ENCODE data around the gene PIGB.
"Not testable (repeated sequence)": the region's sequence is repeated elsewhere in the genome, so short reads cannot be mapped to it uniquely, and the experiment has no call there.

Gene PIGB

GRCh38 chr15:55394694-55395093 is 75.7 kb downstream of the PIGB start:
- no peak for TF ChIP-seq CTCF (IDR thresholded peaks at IDR 0.05; ENCODE audit: low read depth, low read length, missing control alignments)
- no peak for DNase-seq
- Histone ChIP-seq H3K27ac (no peak overlapping the region), H3K36me3 (replicated peaks) (no peaks in the 10 kb centered on the region), H3K4me3 (ENCODE audit: low read depth, low read length) (no peak overlapping the region), H3K27me3 (replicated peaks) (no peaks in the 10 kb centered on the region)
- in situ Hi-C loops (cut with HindIII; ENCODE audit: low pct_ligation_motif_present, low sequenced_read_pairs): no loop called here

- TF ChIP-seq CTCF (IDR thresholded peaks at IDR 0.05; ENCODE audit: low read depth, low read length, missing control alignments): no peak
- no peaks in the 10 kb centered on the region for H3K27me3 ChIP-seq (replicated peaks)
- no peak overlapping the region for H3K27ac ChIP-seq
- no peak overlapping the region for H3K4me3 ChIP-seq (ENCODE audit: low read depth, low read length)
- DNase-seq: no peak
- in situ Hi-C loops (cut with HindIII; ENCODE audit: low pct_ligation_motif_present, low sequenced_read_pairs): no loop called here
- no peaks in the 10 kb centered on the region for H3K36me3 ChIP-seq (replicated peaks)
Observed at GRCh38 chr15:55398243-55398642, 79.2 kb downstream of the PIGB start.

- DNase-seq; in situ Hi-C loops (cut with HindIII; ENCODE audit: low pct_ligation_motif_present, low sequenced_read_pairs); H3K27me3 ChIP-seq (replicated peaks); H3K27ac ChIP-seq; H3K4me3 ChIP-seq (ENCODE audit: low read depth, low read length); H3K36me3 ChIP-seq (replicated peaks): not testable (repeated sequence)
Observed at GRCh38 chr15:55400050-55400449, 81.0 kb downstream of the PIGB start.

- no peaks in the 10 kb centered on the region for H3K27me3 ChIP-seq (replicated peaks)
- in situ Hi-C loops (cut with HindIII; ENCODE audit: low pct_ligation_motif_present, low sequenced_read_pairs): no loop called here
- H3K36me3 ChIP-seq (replicated peaks): no peaks in the 10 kb centered on the region
- no peak overlapping the region for H3K27ac ChIP-seq
- no peak for TF ChIP-seq CTCF (IDR thresholded peaks at IDR 0.05; ENCODE audit: low read depth, low read length, missing control alignments)
- H3K4me3 ChIP-seq (ENCODE audit: low read depth, low read length): no peak overlapping the region
- DNase-seq: no peak
Observed at GRCh38 chr15:55401786-55402246, 82.8 kb downstream of the PIGB start.

GRCh38 chr15:55402707-55403106 is 83.7 kb downstream of the PIGB start:
- TF ChIP-seq CTCF (IDR thresholded peaks at IDR 0.05; ENCODE audit: low read depth, low read length, missing control alignments): no peak
- peak overlapping the region; percentile 1 for H3K27ac ChIP-seq

GRCh38 chr15:55403531-55403930 is 84.5 kb downstream of the PIGB start:
- in situ Hi-C loops (cut with HindIII; ENCODE audit: low pct_ligation_motif_present, low sequenced_read_pairs): no loop called here
- H3K27ac ChIP-seq: peak overlapping the region; percentile 10
- no peak for DNase-seq
- no peaks in the 10 kb centered on the region for H3K27me3 ChIP-seq (replicated peaks)
- H3K4me3 ChIP-seq (ENCODE audit: low read depth, low read length): no peak overlapping the region
- TF ChIP-seq CTCF (IDR thresholded peaks at IDR 0.05; ENCODE audit: low read depth, low read length, missing control alignments): no peak
- no peaks in the 10 kb centered on the region for H3K36me3 ChIP-seq (replicated peaks)

More at GRCh38 chr15:55402707-55403106, 83.7 kb downstream of the PIGB start:
- Histone ChIP-seq H3K27me3 (replicated peaks) (no peaks in the 10 kb centered on the region), H3K36me3 (replicated peaks) (no peaks in the 10 kb centered on the region), H3K4me3 (ENCODE audit: low read depth, low read length) (no peak overlapping the region)
- no peak for DNase-seq
- in situ Hi-C loops (cut with HindIII; ENCODE audit: low pct_ligation_motif_present, low sequenced_read_pairs): no loop called here
